Brain microvascular endothelial cell (primary cell): ENCODE measurements around the gene TMEM108.

Source experiments
- DNase-seq: peaks from one replicate; pipeline ENCODE4 v3.0.0-alpha.2; 2020
- H3K27ac ChIP-seq: fragments of 250-450 bp; sonication (Bioruptor Pico); 2 replicates; pipeline ENCODE4 v1.5.1; 2020; ENCODE audit warnings: mild to moderate bottlenecking, moderate library complexity
- H3K27me3 ChIP-seq: fragments of 250-450 bp; sonication (Bioruptor Pico); replicated peaks from 2 replicates; pipeline ENCODE4 v1.5.1; 2020; ENCODE audit warnings: mild to moderate bottlenecking
- H3K36me3 ChIP-seq: fragments of 250-450 bp; sonication (Bioruptor Pico); replicated peaks from 2 replicates; pipeline ENCODE4 v1.5.1; 2020; ENCODE audit warnings: mild to moderate bottlenecking
- H3K4me3 ChIP-seq: 2 replicates; pipeline ENCODE4 v1.5.1; 2011; ENCODE audit warnings: low read depth, mild to moderate bottlenecking, control low read depth, low read length, moderate library complexity
- in situ Hi-C: cut with HindIII; loops from 2 replicates; pipeline ENCODE4 v1.10.0; 2017; ENCODE audit warnings: low sequenced_read_pairs, low pct_ligation_motif_present
- TF ChIP-seq, protein P1 (sequence below): IDR thresholded peaks from 2 replicates; pipeline ENCODE4 v1.5.1; 2011; ENCODE audit warnings: low read depth, mild to moderate bottlenecking, moderate library complexity, low read length, control low read depth, inconsistent platforms; ENCODE audit errors: missing control alignments

Gene TMEM108

DNA sequence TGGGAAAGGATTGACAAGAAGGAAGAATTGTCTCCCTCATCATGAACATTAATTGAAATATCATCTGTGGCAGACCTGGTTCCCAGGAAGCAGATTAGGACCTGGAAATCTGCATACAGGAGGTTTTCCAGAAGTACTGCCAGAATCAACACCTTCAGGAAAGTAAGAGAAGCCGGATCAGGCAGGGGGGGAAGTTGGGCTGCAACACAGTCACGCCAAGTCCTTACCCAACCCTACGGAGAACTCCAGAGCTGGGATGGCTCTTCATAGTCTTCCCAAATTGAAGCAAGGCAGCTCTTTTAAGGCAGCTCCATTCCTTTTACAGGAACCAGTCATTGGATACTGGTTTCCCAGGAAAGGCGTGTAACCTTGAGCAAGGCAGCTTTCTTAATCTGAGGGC lies 326.5 kb downstream of the TMEM108 start:
- DNase-seq = no peak
- TF ChIP-seq, protein P1, sequence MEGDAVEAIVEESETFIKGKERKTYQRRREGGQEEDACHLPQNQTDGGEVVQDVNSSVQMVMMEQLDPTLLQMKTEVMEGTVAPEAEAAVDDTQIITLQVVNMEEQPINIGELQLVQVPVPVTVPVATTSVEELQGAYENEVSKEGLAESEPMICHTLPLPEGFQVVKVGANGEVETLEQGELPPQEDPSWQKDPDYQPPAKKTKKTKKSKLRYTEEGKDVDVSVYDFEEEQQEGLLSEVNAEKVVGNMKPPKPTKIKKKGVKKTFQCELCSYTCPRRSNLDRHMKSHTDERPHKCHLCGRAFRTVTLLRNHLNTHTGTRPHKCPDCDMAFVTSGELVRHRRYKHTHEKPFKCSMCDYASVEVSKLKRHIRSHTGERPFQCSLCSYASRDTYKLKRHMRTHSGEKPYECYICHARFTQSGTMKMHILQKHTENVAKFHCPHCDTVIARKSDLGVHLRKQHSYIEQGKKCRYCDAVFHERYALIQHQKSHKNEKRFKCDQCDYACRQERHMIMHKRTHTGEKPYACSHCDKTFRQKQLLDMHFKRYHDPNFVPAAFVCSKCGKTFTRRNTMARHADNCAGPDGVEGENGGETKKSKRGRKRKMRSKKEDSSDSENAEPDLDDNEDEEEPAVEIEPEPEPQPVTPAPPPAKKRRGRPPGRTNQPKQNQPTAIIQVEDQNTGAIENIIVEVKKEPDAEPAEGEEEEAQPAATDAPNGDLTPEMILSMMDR = no peak
- H3K36me3 ChIP-seq = no peaks in the 10 kb centered on the region
- H3K27ac ChIP-seq = no peak overlapping the region
- in situ Hi-C loops = no loop called here
- no peaks in the 10 kb centered on the region for H3K27me3 ChIP-seq
- no peak overlapping the region for H3K4me3 ChIP-seq

GRCh38 chr3:133366921-133367320 lies 328.7 kb downstream of the TMEM108 start:
- Histone ChIP-seq H3K27ac (no peak overlapping the region), H3K27me3 (no peaks in the 10 kb centered on the region), H3K36me3 (no peaks in the 10 kb centered on the region), H3K4me3 (no peak overlapping the region)
- no peak for DNase-seq
- TF ChIP-seq, protein P1 = no peak
- in situ Hi-C loops = no loop called here

- TF ChIP-seq, protein P1 = no peak
- no peak for DNase-seq
These were observed 329.2 kb downstream of the TMEM108 start for GRCh38 chr3:133367403-133367802.

GRCh38 chr3:133367956-133368355 lies 329.8 kb downstream of the TMEM108 start:
- H3K27ac ChIP-seq = no peak overlapping the region
- TF ChIP-seq, protein P1 = no peak
- DNase-seq = no peak
- in situ Hi-C loops = no loop called here
- H3K27me3 ChIP-seq = no peaks in the 10 kb centered on the region
- no peak overlapping the region for H3K4me3 ChIP-seq
- H3K36me3 ChIP-seq = no peaks in the 10 kb centered on the region

More at GRCh38 chr3:133367403-133367802, 329.2 kb downstream of the TMEM108 start:
- Histone ChIP-seq H3K27me3 (no peaks in the 10 kb centered on the region), H3K27ac (no peak overlapping the region), H3K4me3 (no peak overlapping the region), H3K36me3 (no peaks in the 10 kb centered on the region)
- in situ Hi-C loops = no loop called here

- Histone ChIP-seq H3K36me3 (no peaks in the 10 kb centered on the region), H3K27ac (no peak overlapping the region), H3K27me3 (no peaks in the 10 kb centered on the region), H3K4me3 (no peak overlapping the region)
- in situ Hi-C loops = no loop called here
- TF ChIP-seq, protein P1 = no peak
- DNase-seq = no peak
These were observed 330.3 kb downstream of the TMEM108 start for GRCh38 chr3:133368371-133369067.

DNA sequence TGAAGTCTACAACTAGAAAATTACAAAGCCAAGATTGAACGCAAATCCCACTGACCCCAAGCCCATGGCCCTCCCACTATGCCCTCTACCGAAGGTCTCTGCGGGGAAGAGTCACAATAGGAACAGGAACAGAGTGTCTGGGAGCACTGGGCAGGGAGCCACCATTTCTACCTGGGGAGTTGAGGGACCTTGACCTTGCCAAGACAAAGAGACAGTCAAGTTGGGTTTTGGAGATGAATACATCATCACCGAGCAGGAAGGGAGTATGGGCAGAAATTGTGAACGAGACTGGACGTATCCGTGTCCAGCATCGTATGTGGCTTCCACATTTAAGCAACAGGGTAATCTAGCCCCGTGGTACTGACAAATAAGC lies 330.9 kb downstream of the TMEM108 start:
- TF ChIP-seq, protein P1 = no peak
- no peak overlapping the region for H3K27ac ChIP-seq
- in situ Hi-C loops = no loop called here
- no peak overlapping the region for H3K4me3 ChIP-seq
- H3K36me3 ChIP-seq = no peaks in the 10 kb centered on the region
- no peaks in the 10 kb centered on the region for H3K27me3 ChIP-seq
- DNase-seq = no peak
